ENCODE results near the gene FBLN1. TPM values are rescaled to one million over a fixed set of nuclear protein-coding genes. Genes with fewer than 3 reads are reported as not detected.
A peak's percentile ranks its signal among the peaks of the same experiment; 100 is the strongest.

FBLN1 gene
- total RNA-seq, 1 donor from 2014 or later: 82.8 TPM

- Histone ChIP-seq H3K4me1 (peaks cover 16% of the 10 kb centered on the region), H3K27me3 (ENCODE audit: low read depth) (peaks cover 14% of the 10 kb centered on the region), H3K27ac (replicated peaks) (peak overlapping the region; percentile 54), H3K9me3 (replicated peaks) (no peaks in the 10 kb centered on the region), H3K4me3 (no peak overlapping the region), H3K36me3 (no peaks in the 10 kb centered on the region)
- intact Hi-C loops (cut with micrococcal nuclease): no loop called here
- TF ChIP-seq CTCF (IDR thresholded peaks at IDR 0.05; ENCODE audit: borderline replicate concordance): no peak
- no peak for DNase-seq
Observed at GRCh38 chr22:45478108-45478771, 24.4 kb upstream of the FBLN1 start.

- DNase-seq: no peak
- no peak for TF ChIP-seq CTCF (IDR thresholded peaks at IDR 0.05; ENCODE audit: borderline replicate concordance)
- Histone ChIP-seq H3K4me1 (peaks cover 11% of the 10 kb centered on the region), H3K9me3 (replicated peaks) (no peaks in the 10 kb centered on the region), H3K36me3 (no peaks in the 10 kb centered on the region), H3K27me3 (ENCODE audit: low read depth) (peaks cover 22% of the 10 kb centered on the region), H3K4me3 (no peak overlapping the region), H3K27ac (replicated peaks) (no peak overlapping the region)
- intact Hi-C loops (cut with micrococcal nuclease): no loop called here
Observed at GRCh38 chr22:45480717-45481116, 22.0 kb upstream of the FBLN1 start.

- no peak for DNase-seq
- Histone ChIP-seq H3K27me3 (ENCODE audit: low read depth) (peaks cover 18% of the 10 kb centered on the region), H3K27ac (replicated peaks) (no peak overlapping the region), H3K4me3 (no peak overlapping the region), H3K36me3 (no peaks in the 10 kb centered on the region), H3K4me1 (peaks cover 1% of the 10 kb centered on the region), H3K9me3 (replicated peaks) (no peaks in the 10 kb centered on the region)
- intact Hi-C loops (cut with micrococcal nuclease): no loop called here
- TF ChIP-seq CTCF (IDR thresholded peaks at IDR 0.05; ENCODE audit: borderline replicate concordance): no peak
Observed at GRCh38 chr22:45481661-45482060, 21.0 kb upstream of the FBLN1 start.

GRCh38 chr22:45482169-45482568 is 20.5 kb upstream of the FBLN1 start:
- H3K36me3 ChIP-seq: no peaks in the 10 kb centered on the region
- H3K4me1 ChIP-seq: no peaks in the 10 kb centered on the region
- intact Hi-C loops (cut with micrococcal nuclease): no loop called here
- no peaks in the 10 kb centered on the region for H3K9me3 ChIP-seq (replicated peaks)
- H3K4me3 ChIP-seq: no peak overlapping the region
- TF ChIP-seq CTCF (IDR thresholded peaks at IDR 0.05; ENCODE audit: borderline replicate concordance): no peak
- DNase-seq: no peak
- H3K27ac ChIP-seq (replicated peaks): no peak overlapping the region
- peaks cover 22% of the 10 kb centered on the region for H3K27me3 ChIP-seq (ENCODE audit: low read depth)

- H3K27me3 ChIP-seq (ENCODE audit: low read depth): peaks cover 26% of the 10 kb centered on the region
- H3K36me3 ChIP-seq: no peaks in the 10 kb centered on the region
- no peaks in the 10 kb centered on the region for H3K9me3 ChIP-seq (replicated peaks)
- intact Hi-C loops (cut with micrococcal nuclease): no loop called here
- H3K4me1 ChIP-seq: no peaks in the 10 kb centered on the region
- H3K27ac ChIP-seq (replicated peaks): no peak overlapping the region
- no peak overlapping the region for H3K4me3 ChIP-seq
- TF ChIP-seq CTCF (IDR thresholded peaks at IDR 0.05; ENCODE audit: borderline replicate concordance): no peak
- no peak for DNase-seq
Observed at GRCh38 chr22:45483319-45483718, 19.4 kb upstream of the FBLN1 start.

Data from left ventricle myocardium inferior (tissue), 1 donor.